Stimulated activated CD8-positive, alpha-beta memory T cell treated with anti-CD3 and anti-CD28 coated beads, Interleukin-15, amount 100 ng/mL, for 1 hour (primary cell): ENCODE data around the gene SGCE.
"Not testable (repeated sequence)": the region's sequence is repeated elsewhere in the genome, so short reads cannot be mapped to it uniquely, and the experiment has no call there.

Experiments used
- DNase-seq: peaks from one replicate; pipeline ENCODE4 v3.0.0-alpha.2; 2020; ENCODE audit warnings: low read depth

SGCE gene, protein sequence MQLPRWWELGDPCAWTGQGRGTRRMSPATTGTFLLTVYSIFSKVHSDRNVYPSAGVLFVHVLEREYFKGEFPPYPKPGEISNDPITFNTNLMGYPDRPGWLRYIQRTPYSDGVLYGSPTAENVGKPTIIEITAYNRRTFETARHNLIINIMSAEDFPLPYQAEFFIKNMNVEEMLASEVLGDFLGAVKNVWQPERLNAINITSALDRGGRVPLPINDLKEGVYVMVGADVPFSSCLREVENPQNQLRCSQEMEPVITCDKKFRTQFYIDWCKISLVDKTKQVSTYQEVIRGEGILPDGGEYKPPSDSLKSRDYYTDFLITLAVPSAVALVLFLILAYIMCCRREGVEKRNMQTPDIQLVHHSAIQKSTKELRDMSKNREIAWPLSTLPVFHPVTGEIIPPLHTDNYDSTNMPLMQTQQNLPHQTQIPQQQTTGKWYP

DNA sequence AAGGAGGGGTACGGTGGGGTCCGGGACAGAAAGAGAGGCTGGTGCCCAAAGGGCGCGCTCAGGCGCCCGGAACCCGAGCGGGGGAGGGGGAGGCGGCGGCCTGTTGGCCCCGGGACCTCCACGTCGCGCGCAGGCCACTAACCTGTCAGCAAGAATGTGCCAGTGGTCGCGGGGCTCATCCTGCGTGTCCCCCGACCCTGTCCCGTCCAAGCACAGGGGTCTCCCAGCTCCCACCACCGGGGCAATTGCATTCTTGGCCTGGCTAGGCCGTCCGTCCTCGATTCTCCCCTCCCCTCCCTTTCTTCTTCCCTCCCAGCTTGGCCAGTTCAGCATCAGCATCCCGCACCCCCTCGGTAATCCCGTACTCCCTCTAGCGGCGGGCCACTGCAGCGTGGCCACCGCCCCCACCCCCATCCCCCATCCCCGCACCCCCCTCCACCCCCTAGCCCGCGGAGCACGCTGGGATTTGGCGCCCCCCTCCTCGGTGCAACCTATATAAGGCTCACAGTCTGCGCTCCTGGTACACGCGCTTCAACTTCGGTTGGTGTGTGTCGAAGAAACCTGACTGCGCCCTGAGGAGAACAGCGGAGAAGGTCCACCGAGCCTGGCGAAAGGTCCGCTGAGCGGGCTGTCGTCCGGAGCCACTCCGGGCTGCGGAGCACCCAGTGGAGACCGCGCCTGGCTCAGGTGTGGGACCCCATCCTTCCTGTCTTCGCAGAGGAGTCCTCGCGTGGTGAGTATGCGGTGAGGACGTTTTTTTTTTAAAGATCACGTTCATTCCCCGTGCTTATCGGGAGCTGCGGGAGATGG lies at the start of gene SGCE:
Gene SGCE, minus strand, starts transcription at position 286 of the 810 bp plus-strand sequence. Its CDS starts 35 bp downstream, at position 251.
- DNase-seq = peak; percentile 6

DNA sequence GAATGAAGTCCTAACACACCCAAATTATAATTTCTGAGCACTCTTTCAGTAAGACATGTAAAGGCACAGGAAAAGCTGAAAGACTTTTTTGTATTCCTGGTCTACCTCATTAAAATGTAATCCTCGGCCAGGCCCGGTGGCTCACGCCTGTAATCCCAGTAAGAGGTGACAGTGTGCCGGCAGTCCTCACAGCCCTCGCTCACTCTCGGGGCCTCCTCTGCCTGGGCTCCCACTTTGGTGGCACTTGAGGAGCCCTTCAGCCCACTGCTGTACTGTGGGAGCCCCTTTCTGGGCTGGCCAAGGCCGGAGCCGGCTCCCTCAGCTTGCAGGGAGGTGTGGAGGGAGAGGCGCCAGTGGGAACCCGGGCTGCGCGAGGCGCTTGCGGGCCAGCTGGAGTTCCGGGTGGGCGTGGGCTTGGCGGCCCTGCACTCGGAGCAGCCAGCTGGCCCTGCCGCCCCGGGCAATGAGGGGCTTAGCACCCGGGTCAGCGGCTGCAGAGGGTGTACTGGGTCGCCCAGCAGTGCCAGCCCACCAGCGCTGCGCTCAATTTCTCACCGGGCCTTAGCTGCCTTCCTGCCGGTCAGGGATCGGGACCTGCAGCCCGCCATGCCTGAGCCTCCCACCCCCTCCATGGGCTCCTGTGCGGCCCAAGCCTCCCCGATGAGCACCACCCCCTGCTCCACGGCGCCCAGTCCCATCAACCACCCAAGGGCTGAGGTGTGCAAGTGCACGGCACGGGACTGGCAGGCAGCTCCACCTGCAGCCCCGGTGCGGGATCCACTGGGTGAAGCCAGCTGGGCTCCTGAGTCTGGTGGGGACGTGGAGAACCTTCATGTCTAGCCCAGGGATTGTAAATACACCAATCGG lies 49.5 kb upstream of the SGCE start:
- not testable (repeated sequence) for DNase-seq

DNA sequence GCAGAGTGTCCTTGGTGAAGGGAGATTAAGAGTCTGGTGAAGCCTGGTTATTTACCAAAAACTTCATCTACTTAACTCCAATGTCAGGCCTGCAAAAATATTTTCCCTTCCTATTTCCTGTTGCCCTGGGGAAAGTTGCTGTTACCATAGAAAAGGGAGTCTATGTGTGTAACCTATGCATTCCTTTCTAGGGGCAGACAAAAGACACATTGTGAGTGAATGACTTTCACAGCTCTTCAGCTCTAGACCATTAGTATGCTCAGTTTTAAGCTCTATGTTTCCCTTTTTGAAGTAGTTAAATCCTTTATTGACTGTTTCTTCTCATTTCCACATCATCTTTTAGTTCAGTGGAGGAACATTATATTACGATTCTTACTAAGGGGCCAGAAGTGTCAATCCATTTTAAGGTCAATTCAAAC lies 45.6 kb upstream of the SGCE start:
- DNase-seq = no peak

DNA sequence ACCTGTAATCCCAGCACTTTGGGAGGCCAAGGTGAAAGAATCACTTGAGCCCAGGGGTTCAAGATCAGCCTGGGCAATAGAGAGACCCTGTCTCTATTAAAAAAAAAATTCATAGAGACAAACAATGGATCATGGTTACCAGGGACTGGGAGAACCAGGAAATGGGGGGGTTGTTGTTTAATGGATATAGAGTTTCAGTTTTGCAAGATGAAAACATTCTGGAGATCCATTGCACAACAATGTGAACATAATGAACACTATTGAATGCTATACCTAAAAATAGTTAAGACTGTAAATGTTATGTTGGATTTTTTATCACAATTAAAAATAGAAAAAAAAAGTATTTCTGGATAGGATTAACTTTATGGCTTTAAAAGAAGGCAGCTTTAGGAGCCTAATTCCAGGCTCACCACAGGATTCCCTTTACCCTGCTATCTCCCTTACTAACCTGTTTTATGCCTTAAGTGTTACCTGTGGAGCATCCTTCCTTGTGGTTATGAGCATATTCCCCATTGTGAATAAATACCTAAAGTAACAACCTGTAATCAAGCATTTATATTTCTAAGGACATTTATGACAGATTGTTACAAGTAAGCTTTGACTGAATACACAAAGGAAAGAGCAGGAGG lies 45.1 kb upstream of the SGCE start:
- no peak for DNase-seq

DNA sequence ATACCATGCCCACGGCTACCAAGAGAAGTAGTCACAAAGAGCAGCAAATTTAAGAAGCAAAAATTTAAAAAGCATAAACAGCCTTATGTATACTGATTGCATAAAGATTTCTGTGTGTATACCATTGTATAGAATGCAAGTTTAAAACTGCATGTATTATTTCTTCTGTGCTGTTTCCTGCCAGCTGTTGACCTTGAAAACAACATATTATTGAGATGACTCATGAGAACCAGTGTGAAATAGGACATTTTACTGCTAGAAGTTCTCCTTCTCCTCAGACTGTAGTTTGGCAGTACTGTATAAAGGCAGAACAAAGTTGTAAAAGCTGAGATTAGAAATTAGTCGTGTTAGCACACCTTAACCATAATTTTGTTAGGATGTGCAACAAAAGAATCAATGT lies 42.3 kb upstream of the SGCE start:
- no peak for DNase-seq

DNA sequence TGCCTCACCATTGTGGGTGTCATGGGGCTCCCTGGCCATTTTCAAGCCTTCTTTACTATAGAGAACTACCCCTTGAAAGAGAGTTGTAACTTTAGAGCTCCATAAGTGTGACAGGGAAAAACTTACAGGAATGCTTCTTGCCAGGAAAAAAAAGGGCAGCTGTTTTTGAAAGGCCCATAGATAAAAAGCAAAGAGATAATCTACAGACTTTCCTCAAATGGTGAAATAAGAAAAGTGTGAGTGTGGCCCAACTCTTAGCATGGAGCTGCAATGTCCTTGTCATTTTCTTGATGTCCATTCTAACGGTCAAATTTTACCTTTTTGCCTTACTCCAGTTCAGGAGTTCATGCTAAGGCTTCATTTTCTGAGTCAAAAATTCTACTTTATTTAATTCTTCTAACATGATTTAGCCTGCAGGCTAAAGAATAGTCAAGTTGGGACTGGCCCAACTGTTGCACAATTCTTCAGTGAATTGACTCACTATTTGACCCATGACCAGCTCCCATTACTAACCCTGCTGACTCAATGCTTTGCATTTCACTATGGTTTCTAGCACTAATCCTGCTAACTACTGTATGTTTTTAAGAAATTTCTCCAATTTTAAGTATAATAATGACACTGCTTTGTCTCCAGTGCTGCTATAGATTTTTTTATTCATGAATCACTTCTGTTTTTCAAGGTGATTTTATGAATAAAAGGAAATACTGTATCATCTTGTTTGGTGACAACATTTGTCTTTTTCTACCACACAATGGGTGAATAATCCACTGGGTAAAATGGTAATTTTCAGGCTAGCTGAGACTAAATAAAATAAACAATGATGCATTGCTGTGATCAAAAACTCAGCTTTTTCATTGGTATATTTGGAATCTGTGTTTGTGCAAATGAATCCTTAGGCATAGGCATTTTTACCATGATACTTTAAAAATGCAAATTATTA lies 41.4 kb upstream of the SGCE start:
- no peak for DNase-seq

DNA sequence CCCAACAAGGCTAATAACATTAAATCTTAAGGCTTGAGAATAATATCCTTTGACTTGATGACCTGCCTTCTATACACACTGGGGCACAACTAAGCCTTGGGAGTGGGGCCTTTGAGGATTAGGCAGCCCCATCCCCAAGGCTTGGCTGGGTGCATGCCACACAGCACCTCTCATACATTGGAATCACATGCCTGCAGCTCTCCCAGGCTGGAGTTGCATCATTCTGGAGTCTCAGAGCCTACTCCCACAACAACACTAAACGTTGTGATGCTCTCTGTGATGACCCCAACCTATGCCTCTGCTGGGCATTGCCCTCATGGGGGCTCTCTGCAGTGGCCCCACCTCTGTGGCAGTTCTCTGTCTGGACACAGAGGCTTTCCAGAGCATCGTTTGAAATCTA lies 31.9 kb upstream of the SGCE start:
- DNase-seq = no peak

DNA sequence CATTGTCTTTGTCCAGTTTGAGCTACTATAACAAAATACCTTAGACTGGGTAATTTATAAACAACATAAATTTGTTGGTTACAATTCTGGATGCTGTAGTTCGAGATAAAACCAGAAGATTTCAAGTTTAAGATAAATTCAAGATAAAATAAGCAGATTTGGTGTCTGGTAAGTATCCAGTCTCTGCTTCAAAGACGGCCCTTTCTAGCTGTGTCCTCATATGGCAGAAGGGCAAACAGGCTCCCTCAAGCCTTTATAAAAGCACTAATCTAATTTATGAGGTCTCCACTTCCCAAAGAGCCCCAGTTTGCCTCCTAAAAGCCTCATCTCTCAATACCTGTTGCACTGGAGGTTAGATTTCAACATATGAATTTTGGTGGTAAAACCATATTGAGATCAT lies 31.1 kb upstream of the SGCE start:
- DNase-seq = no peak

DNA sequence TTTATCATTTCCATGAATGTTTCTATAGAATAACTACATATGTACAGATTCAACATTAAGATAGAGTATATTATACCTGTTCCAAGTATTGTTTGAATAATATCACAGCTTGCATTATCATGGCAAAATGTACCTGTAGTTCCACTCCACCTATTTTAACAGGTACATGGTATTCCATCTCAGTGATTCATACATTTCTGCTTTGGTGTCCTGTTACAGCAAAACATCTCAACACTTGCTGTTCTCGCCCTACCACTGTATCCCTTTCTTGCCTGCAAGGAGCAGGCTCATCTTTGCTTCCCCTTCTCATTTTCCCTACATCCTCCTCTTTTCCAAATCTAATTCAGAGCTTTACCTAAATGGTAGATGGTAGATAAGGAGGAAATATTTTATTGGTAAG lies 27.1 kb upstream of the SGCE start:
- no peak for DNase-seq

DNA sequence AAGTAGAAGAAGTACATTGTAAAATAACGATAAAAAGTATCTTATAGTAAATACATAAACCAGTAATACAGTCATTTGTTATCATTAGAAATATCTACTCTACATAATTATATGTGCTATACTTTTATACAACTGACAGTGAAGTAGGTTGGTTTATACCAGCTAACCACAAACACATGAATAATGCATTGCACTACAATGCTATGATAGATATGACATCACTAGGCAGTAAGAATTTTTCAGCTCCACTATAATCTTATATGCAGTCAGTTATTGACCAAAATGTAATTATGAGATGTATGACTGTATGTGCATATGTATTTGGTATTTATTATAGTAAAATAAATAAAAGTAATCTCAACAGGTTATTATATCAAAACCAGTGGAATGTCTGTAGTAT lies 23.4 kb upstream of the SGCE start:
- no peak for DNase-seq

DNA sequence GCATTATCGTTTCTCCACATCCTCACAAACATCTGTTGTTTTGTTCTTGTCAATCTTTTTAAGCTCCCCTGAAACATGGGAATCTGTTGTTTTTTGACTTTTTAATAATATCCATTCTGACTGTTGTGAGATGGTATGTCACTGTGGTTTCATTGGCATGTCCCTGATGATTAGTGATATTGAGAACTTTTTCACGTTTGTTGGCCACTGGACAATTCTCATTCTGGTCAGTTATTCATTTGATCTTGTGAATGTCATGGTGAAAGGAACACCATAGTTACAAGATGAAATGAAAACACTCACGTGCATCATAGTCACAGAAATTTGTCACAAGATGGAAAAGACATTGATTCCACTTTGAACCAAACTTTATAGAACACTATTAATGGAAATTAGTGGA lies 20.5 kb upstream of the SGCE start:
- no peak for DNase-seq

DNA sequence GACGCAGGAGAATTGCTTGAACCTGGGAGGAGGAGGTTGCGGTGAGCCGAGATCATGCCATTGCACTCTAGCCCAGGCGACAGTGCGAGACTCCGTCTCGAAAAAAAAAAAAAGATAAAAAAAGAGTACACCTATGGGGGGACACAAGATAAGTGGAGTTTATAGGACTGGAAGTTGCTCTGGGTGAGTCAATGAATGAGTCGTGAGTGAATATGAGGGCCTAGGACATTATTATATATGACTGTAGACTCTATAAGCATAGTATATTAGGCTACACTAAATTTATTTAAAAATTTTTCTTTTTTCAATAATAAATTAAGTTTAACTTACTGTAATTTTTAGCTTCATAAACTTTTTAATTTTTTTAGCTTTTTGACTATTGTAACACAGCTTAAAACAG lies 19.4 kb upstream of the SGCE start:
- DNase-seq = no peak

DNA sequence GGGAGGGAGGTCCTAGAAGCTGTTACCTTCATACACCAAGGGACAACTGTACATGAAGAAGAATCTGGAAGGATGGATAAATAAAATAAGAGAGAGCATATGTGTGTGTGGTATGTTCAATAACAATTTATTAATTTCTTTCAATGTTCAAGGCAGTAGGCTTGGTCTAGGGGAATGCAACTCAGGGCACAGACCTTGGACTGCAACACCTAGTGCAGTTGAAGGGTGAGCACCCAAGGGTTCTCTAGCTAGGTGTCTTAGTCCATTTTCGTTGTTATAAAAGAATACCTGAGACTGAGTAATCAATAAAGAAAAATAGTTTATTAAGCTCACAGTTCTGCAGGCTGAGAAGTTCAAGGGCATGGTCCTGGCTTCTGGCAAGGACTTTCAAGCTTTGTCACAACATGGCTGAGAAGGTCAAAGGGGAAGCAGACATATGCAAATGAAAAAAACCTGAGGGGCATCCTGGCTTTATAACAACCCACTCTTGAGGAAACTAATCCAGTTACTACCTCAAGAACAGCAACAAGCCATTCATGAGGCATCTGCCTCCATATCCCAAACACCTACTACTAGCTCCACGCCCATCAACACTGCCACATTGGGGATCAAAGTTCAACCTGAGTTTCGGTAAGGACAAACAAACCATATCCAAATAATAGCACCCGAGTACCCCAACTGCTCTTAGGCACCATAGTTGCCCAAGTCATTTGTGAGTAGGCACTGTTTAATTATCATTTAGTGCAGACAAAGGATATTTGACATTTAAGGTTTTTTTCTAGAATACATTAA lies 15.7 kb upstream of the SGCE start:
- DNase-seq = no peak

DNA sequence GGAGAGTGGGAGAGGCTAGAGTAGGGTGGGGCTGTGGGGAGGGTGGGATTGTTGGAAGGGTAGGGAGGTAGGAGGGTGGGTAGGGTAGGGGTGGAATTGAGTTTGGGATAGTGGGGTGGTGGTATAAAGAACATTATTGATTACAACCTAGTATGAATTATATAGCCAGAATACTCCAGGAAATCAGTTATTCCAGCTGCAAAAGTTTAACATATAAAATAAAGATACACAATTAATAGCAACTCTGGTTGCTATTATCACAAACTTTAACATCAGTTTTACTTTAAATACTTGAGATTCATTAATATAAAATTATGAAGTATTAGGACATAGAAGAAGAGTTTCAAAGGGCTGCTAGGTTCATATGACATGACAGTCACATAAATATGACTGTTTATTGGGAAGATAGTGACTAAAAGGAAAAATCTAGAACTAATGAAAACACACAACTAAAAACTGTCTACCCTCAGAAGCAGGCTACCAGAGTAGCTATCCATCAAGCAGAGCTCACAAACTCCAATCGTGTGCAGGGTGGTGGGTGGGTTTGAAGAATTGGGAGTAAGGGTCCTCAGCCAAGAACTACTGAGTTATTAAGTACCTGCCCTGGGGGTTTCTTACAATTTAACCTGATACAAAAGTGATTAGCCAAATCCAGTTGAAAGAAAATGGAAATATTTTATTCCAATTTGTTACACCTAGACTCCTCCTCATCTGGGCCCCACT lies 14.0 kb upstream of the SGCE start:
- DNase-seq = no peak

DNA sequence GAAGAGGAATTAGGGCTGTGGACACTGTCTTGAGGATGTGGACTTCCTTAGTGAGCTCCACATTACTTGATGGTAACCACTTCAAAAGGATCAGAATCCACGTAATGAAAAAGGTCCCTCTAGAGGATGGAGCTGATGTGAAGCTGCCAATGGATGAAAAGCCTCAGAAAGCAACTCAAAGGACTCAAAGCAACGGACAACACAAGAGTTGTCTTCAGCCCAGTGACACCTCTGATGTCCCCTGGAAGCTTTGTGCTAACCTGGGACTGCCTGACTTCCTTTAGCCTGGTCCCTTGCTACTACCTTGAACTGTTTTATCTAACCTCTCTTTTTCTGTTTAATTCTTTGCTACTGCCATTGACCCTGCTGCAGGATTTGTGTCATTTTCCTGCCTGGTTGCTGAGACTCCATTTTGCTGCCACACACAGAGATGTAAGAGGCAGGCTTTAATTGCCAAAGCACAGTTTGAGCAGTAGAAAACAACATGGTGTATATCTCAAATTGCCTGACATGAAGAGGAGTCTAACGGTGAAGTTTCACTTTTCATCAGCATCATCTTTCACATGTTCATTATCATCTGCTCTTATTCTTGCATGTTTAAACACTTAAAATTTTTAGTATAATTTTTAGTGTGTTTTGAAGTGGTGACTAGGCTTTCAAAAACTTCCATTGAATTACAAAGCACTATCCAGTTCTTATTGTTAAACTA lies 11.1 kb upstream of the SGCE start:
- DNase-seq = no peak

DNA sequence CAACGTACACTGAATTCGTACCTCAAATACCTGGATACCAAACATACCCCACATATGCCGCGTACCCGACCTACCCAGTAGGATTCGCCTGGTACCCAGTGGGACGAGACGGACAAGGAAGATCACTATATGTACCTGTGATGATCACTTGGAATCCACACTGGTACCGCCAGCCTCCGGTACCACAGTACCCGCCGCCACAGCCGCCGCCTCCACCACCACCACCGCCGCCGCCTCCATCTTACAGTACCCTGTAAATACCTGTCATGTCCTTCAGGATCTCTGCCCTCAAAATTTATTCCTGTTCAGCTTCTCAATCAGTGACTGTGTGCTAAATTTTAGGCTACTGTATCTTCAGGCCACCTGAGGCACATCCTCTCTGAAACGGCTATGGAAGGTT lies 9.5 kb upstream of the SGCE start:
- no peak for DNase-seq

DNA sequence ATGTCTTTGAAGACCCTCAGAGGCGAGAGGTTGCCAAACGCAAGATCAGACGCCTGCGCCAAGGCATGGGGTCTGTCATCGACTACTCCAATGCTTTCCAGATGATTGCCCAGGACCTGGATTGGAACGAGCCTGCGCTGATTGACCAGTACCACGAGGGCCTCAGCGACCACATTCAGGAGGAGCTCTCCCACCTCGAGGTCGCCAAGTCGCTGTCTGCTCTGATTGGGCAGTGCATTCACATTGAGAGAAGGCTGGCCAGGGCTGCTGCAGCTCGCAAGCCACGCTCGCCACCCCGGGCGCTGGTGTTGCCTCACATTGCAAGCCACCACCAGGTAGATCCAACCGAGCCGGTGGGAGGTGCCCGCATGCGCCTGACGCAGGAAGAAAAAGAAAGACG lies 8.1 kb upstream of the SGCE start:
- DNase-seq = no peak

DNA sequence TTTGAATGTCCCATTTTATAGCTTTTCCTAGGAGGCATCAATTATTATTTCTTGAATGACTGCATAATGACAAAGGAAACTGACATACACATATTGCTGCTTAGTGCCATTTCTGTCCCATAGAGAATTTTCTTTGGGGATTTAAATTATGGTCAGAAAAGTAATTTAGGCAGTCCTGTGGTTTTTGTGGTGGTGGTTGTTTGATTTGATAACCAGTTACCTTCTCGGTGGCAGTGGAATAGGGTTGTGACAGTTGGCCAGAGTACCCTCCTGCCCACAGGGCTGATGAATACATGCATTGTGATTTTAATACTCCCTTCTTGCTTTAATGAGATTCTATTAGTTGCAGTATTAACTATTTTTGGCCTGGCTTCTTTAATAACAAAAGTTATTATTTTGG lies 6.6 kb upstream of the SGCE start:
- no peak for DNase-seq

DNA sequence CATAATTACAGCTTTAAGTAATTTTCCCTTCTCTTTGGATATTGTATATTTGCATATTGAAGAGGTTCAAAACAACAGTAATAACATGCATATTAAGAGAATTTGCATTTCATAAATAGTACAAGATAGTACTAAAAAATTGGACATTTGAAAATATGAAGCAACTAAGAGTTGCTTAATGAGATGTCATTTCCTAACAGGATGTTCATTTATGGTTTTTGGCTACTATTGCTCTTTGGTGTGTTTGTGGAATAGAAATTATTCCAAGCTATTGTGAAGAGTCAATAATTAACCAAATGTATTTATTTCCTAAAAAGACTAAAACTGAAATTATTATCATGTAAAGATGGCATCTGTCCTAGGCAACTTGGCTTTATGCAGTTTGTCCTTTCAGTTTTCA lies 4.1 kb upstream of the SGCE start:
- no peak for DNase-seq
